HG02870 (cell line): ENCODE measurements around the gene CIB4.
"Not testable (repeated sequence)": the region's sequence is repeated elsewhere in the genome, so short reads cannot be mapped to it uniquely, and the experiment has no call there.

Source experiments
- ATAC-seq: cut with Tn5 transposase; IDR thresholded peaks from one replicate; pipeline ENCODE4 v1.9.1; 2021; ENCODE audit warnings: mild to moderate bottlenecking, moderate library complexity; ENCODE audit not compliant: unreplicated experiment

The CIB4 gene

GRCh38 chr2:26668041-26668440 is 26.9 kb upstream of the CIB4 start:
- no peak for ATAC-seq

DNA sequence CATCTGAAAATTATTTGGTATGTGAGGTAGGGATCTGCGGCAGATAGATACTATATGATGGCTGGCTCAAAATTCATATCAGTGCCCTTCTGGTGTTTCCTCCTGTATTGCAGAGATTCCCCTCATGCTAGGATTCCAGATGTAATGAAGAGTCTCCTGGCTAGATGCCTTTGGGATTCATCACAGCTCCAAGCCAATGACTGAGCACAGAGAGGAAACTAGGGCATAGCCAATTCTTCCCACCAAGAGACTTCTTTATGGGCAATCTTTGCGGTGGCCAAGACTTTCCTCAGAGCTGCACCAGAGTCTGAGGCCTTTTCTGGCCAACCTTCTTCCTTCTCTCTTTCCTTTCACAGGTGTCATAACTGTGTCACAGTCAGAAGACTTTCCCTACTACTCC is 25.5 kb upstream of the CIB4 start:
- ATAC-seq = no peak

GRCh38 chr2:26665296-26665695 is 24.1 kb upstream of the CIB4 start:
- ATAC-seq = not testable (repeated sequence)

DNA sequence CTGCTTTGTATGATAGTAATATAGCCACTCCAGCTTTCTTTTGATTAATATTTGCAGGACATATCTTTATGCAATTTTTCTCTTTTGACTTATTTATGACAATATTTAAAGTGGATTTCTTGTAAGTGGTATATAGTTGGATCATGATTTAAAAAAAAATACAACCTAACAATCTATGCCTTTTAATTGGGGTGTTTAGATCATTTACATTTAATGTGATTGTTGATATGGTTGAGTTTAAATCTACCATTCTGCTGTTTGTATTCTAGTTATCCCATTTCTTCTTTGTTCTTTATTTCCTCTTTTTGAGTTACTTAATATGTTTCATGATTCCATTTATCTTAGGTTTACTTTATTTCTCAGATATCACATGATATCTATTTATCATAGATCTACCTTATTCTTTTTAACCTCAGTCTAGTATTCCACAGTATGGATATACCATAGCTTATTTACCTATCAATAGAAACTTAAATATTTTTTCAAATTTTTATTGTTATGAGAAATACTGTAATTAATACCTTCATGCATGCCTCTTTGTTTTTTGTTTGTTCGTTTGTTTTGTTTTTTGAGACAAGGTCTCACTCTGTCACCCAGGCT is 19.3 kb upstream of the CIB4 start:
- ATAC-seq = no peak

DNA sequence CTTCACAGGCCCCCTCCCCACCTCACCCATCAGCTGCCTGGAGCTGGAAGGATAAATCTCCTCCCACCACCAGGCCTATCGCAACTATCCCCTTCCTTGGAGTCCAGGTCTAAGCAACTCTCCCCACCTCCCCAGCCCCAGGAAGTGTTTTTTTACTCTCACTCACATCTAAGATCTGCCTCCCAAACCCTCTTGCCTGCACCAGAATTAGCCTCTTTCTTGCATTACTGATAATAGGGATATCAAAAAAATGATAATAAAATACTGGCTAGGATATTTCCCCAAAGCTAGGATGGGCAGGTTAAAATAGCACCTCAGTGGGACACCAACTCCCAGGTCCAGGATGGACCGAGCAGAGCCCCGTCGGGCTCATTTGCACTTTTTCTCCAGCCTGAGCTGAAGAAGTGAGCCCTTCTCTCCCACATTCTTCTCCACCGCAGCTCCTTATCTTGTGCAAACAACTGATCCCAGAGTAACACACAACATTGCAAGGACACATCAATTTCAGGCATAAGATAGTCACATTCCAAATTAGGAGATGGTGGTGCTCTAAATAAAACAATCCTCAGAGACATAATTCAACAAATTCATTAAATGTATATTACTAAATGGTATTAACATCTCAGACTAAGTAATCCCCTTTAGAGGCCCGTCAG is 17.7 kb upstream of the CIB4 start:
- ATAC-seq = no peak

DNA sequence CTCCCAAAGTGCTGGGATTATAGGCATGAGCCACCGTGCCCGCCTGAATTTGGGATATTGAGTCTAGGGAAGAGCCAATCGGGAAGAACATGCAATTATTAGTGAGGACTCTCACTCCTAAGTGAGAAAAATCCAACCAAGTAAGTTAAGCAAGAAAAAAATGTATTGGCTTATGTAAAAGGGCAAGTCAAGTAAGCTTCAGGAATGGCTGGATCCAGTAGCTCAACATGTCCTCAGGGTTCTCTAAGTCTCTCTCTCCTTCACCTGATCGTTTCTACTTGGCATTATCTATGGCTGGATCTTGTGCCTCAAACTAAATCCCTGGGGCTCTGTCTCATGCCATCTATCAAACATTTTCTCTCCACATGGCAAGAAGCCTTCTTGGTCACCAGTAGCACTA is 16.1 kb upstream of the CIB4 start:
- no peak for ATAC-seq

DNA sequence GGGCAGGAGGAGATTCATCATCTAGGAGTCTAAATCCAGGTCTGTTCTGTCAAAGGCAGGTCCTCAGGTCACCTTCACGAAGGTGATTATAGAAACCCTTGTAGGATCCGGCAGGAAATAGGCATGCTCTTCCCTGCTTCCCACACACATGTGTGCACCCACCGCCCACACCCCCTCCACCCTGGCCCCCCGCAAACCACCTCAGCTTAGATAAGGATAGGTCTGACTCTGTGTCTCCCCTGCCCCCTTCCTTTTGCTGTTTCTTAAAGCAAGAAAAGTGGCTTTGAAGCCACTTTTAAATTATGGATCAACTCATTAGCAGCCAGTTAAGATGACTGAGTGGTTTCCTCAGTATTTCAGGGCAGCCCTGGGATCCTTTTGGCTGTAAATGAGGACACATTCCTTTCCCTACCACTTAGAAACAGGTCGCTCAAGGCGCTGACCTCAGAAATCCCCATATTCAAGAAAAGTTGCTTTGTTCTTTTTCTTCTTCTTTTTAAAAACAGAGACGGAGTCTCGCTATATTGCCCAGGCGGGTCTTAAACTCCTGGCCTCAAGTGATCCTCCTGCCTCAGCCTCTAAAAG is 14.5 kb upstream of the CIB4 start:
- ATAC-seq = no peak

DNA sequence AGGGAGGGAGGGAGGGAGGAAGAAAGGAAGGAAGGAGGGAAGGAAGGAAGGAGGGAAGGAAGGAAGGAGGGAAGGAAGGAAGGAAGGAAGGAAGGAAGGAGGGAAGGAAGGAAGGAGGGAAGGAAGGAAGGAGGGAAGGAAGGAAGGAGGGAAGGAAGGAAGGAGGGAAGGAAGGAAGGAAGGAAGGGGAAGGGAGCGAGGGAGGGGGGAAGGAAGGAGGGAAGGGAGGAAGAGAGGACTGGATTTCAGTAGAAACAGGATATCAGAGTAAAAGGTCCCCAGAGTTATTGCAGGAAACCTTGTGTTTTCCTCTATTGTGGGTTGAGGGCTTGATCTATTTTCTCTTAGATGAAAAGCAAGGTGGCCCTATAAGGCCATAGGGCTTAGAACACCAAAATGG is 14.0 kb upstream of the CIB4 start:
- not testable (repeated sequence) for ATAC-seq

DNA sequence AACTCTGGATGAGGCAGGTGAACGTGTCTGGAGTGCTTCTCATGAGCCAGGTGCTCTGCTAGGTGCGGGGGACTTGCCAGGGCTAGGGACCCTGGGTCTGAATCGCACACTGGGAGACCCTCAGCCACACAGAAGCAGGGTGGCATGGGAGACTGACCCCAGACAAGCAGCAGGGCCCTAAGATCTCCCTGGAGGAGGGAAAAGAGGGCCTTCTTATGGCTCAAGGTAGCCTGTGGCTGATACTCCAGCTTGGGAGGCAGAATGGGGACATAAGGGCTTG is 12.8 kb upstream of the CIB4 start:
- no peak for ATAC-seq

- ATAC-seq = no peak
Measured at GRCh38 chr2:26653207-26654060, 12.3 kb upstream of the CIB4 start.

DNA sequence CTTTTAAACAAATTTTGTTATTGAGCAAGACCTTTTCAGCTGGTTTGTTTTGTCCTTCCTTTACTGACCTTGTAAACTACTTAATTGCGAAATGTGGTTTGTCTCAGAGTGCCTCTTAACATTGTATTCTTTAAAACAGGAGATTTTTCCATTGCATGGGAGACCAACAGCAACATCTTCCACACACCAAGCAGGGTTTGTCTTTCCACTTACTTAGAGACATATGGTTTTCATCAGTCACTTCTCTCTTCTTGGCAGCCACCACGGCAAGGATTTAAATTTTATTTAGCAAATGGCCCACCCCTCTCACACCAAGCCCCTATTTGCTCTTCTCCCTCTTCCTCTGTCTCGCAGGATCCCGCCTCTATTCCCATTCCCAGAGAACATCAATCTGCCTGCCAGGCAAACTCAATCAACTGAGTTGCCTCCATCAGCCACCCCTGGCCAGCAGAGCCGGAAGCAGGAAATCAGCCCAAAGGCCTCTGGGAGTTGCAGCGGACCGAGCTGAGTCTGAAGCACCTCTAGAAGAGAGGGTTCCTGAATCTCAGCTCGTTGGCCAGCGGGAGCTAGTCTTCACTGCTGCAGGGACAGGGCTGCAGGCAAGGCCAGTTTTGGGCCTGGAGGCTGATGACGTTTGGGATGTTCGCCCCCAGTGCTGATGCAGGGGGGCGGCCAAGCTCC is 11.3 kb upstream of the CIB4 start:
- no peak for ATAC-seq

DNA sequence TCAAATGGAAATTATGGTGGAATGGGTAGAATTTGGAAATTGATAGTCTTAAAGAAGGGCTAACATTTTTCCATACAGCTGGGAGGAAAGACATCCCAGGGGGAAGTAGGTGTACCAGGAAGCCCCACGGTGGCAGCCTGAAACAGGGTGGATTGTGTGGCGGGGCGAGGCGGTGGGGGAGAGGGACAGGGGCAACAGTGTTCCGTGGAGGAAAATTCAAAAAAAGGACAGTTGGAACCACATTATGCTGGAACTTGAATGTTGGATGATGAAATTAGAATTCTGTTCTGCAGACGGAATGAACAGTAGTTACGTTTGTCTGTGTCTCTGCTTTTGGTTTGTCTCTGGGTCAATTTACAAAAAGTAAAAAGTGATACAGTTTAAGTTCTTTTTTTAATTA is 10.6 kb upstream of the CIB4 start:
- ATAC-seq = no peak

DNA sequence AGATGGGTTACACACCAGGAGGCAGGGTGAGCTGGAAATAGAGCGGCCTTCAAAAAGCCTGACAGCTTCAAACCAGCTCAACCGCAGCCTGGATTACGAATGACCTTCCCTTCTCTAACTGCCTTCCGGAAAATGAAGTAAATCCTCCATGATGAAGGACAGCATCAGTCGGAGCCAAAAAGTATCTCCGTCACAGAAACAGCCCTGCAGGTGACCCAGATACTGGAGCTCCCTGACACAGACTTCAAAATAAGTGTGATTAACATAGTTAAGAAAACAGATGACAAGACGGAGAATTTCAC is 10.3 kb upstream of the CIB4 start:
- no peak for ATAC-seq

- ATAC-seq = no peak
Measured at GRCh38 chr2:26650713-26651469, 9.7 kb upstream of the CIB4 start.

- no peak for ATAC-seq
Measured at GRCh38 chr2:26649992-26650712, 9.0 kb upstream of the CIB4 start.

DNA sequence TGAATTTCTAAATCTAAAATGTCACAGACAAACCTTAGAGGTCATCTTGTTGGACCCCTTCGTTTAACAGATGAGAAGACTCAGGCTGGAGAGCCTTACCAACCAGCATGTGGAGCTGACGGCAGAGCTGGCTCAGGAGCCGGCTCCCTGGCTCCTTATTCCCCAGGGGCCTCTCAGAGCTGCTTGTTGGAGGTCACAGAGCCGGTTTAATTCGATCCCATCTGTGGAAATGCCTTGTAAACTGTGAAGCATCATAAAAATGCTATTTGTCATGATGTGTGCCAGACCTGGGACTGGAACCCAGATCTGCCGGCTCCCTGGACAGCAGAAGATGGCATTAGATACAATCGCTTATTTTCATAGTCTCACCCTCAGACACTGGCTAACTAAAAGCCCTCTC is 8.2 kb upstream of the CIB4 start:
- no peak for ATAC-seq

GRCh38 chr2:26648516-26648915 is 7.3 kb upstream of the CIB4 start:
- no peak for ATAC-seq

- no peak for ATAC-seq
Measured at GRCh38 chr2:26647981-26648380, 6.8 kb upstream of the CIB4 start.

GRCh38 chr2:26646986-26647672 is 6.0 kb upstream of the CIB4 start:
- ATAC-seq = no peak

DNA sequence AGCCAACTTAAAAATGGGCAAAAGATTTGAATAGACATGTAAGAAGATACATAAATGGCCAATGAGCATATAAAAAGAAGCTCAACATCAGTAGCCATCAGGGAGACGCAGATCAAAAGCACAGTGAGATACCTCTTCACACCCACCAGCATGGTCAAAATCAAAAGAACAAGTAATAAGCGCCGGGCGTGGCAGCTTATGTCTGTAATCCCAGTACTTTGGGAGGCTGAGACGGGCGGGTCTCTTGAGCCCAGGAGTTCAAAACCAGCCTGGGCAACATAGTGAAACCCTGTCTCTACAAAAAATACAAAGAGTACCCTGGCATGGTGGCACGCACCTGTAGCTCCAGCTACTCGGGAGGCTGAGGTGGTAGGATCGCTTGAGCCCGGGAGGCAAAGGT is 4.6 kb upstream of the CIB4 start:
- ATAC-seq = no peak
